Activated CD8-positive, alpha-beta T cell treated with anti-CD3 and anti-CD28 coated beads for 36 hours (primary cell): ENCODE data around the gene ACER3. TPM values are rescaled to one million over a fixed set of nuclear protein-coding genes. Genes with fewer than 3 reads are reported as not detected.
"Not testable (repeated sequence)": the region's sequence is repeated elsewhere in the genome, so short reads cannot be mapped to it uniquely, and the experiment has no call there.

ENCODE experiments used
- ATAC-seq: fragments of 200-7000 bp; cut with Tn5 transposase; one replicate; pipeline ENCODE4 v1.10.0; 2021; ENCODE audit warnings: mild to moderate bottlenecking, moderate library complexity
- CTCF ChIA-PET: fragments of 350-600 bp; sonication (Branson Sonifier 250); formaldehyde crosslinking; loops from one replicate; lab custom pipeline; 2021; ENCODE audit warnings: antibody characterized with exemption; lab: Charles Lee
- POLR2A ChIA-PET: fragments of 350-600 bp; sonication (Branson Sonifier 250); formaldehyde crosslinking; loops from one replicate; lab custom pipeline; 2021; ENCODE audit warnings: antibody characterized with exemption; lab: Charles Lee
- DNase-seq: peaks from one replicate; pipeline ENCODE4 v3.0.0-alpha.2; 2020
- H3K27ac Mint-ChIP-seq: one replicate; pipeline ENCODE4 v1.8.0; 2021; ENCODE audit warnings: mild to moderate bottlenecking, mixed read lengths
- H3K27me3 Mint-ChIP-seq: one replicate; pipeline ENCODE4 v1.8.0; 2021; ENCODE audit warnings: mixed read lengths
- H3K36me3 Mint-ChIP-seq: one replicate; pipeline ENCODE4 v1.8.0; 2021; ENCODE audit warnings: low read depth, mixed read lengths
- H3K4me1 Mint-ChIP-seq: one replicate; pipeline ENCODE4 v1.8.0; 2021; ENCODE audit warnings: low read depth, mixed read lengths
- H3K4me3 Mint-ChIP-seq: one replicate; pipeline ENCODE4 v1.8.0; 2021; ENCODE audit warnings: mild to moderate bottlenecking, moderate library complexity, mixed read lengths
- H3K9me3 Mint-ChIP-seq: one replicate; pipeline ENCODE4 v1.8.0; 2021; ENCODE audit warnings: mixed read lengths
- CTCF ChIP-seq: fragments of 200-600 bp; IDR thresholded peaks from one replicate; pipeline ENCODE4 v1.8.0; 2022; ENCODE audit warnings: antibody characterized with exemption, mild to moderate bottlenecking
- intact Hi-C: fragments of 100-400 bp; cut with micrococcal nuclease; formaldehyde crosslinking; loops from one replicate; pipeline ENCODE4 v1.10.0; 2022
- total RNA-seq, 2 experiments: library from RNA; stranded (reverse); gene quantifications; one replicate each; pipeline ENCODE4 v1.2.3, GENCODE V29; 2021

ACER3 gene
- total RNA-seq, 2 experiments from 2014 or later = 10.0 to 10.2 TPM

- Mint-ChIP-seq H3K27me3 (no peaks in the 10 kb centered on the region), H3K4me1 (peaks cover 16% of the 10 kb centered on the region), H3K9me3 (no peaks in the 10 kb centered on the region), H3K4me3 (no peak overlapping the region), H3K27ac (no peak overlapping the region), H3K36me3 (no peaks in the 10 kb centered on the region)
- DNase-seq (no peak), ATAC-seq (no peak)
- no peak for TF ChIP-seq CTCF
- POLR2A ChIA-PET = no interaction called here
- CTCF ChIA-PET = no interaction called here
- intact Hi-C loops = no loop called here
Observed at GRCh38 chr11:76857781-76858410, 2.8 kb upstream of the ACER3 start.

GRCh38 chr11:76859708-76860227 lies 950 bp upstream of the ACER3 start:
- TF ChIP-seq CTCF = no peak
- intact Hi-C loops = no loop called here
- H3K4me3 Mint-ChIP-seq = peak overlapping the region; percentile 74
- ChIA-PET POLR2A (no interaction called here), CTCF (interaction anchor here (1.3 to 2.4 kb wide), 2 partner anchors 58 to 60 kb away, joined by 8 to 9 read pairs; no protein-coding TSS in a partner anchor)
- H3K27me3 Mint-ChIP-seq = no peaks in the 10 kb centered on the region
- peaks cover 20% of the 10 kb centered on the region for H3K4me1 Mint-ChIP-seq
- H3K9me3 Mint-ChIP-seq = no peaks in the 10 kb centered on the region
- no peak for DNase-seq
- no peak for ATAC-seq
- H3K36me3 Mint-ChIP-seq = no peaks in the 10 kb centered on the region
- H3K27ac Mint-ChIP-seq = peak overlapping the region; percentile 73

DNA sequence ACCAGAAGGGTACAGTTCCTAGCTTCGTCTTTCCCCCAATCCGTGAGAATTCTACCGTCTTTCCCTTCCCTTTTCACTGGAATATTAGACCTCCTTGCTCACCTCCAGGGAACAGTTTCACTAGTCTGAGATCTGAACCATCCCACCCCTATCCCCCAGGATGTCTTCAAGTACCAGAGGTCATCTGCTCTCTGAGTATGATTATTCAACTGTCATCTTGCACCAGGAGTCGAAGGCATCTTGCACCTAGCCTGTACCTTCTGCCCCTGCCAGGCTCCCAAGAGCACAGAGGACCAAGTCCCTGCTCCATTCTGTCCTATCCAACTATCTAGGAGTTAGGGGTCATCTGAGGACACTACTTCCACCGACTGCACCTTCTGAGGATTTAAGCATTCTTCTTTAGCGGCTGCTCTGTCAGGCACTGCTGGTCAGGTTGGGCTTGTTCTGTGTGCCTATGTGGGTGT lies 804 bp downstream of the ACER3 start:
- ATAC-seq = no peak
- TF ChIP-seq CTCF = no peak
- ChIA-PET CTCF (interaction anchor here (1.3 to 2.4 kb wide), 2 partner anchors 52 to 58 kb away, joined by 3 to 9 read pairs; no protein-coding TSS in a partner anchor), POLR2A (no interaction called here)
- intact Hi-C loops = no loop called here
- DNase-seq = no peak
- Mint-ChIP-seq H3K4me1 (peaks cover 18% of the 10 kb centered on the region), H3K4me3 (peak overlapping the region; percentile 88), H3K27ac (peak overlapping the region; percentile 76), H3K27me3 (no peaks in the 10 kb centered on the region), H3K36me3 (no peaks in the 10 kb centered on the region), H3K9me3 (no peaks in the 10 kb centered on the region)

DNA sequence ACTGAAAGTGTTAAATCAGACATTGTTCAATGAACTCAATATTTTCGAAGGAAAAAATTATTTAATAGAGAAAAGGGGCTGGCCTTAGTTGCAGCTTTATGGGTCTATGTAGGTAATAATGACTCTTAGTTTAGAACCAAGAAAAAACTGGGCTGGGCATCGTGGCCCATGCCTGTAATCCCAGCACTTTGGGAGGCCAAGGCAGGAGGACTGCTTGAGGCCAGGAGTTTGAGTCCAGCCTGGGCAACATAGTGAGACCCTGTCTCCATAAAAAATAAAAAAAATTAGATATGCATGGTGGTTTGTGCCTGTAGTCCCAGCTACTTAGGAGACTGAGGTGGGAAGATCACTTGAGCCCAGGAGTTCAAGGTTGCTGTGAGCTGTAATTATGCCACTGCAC lies 2.1 kb downstream of the ACER3 start:
- intact Hi-C loops, ATAC-seq, H3K27me3 Mint-ChIP-seq, H3K9me3 Mint-ChIP-seq, DNase-seq, H3K27ac Mint-ChIP-seq, H3K36me3 Mint-ChIP-seq, H3K4me3 Mint-ChIP-seq: not testable (repeated sequence)
- ChIA-PET CTCF (interaction anchor here (1.1 to 1.6 kb wide), 3 partner anchors 56 to 141 kb away, joined by 3 to 8 read pairs (median 3); no protein-coding TSS in a partner anchor), POLR2A (interaction anchor here (1.0 kb wide), 1 partner anchor 57 kb away, joined by 3 read pairs; no protein-coding TSS in a partner anchor)
- peaks cover 18% of the 10 kb centered on the region for H3K4me1 Mint-ChIP-seq

DNA sequence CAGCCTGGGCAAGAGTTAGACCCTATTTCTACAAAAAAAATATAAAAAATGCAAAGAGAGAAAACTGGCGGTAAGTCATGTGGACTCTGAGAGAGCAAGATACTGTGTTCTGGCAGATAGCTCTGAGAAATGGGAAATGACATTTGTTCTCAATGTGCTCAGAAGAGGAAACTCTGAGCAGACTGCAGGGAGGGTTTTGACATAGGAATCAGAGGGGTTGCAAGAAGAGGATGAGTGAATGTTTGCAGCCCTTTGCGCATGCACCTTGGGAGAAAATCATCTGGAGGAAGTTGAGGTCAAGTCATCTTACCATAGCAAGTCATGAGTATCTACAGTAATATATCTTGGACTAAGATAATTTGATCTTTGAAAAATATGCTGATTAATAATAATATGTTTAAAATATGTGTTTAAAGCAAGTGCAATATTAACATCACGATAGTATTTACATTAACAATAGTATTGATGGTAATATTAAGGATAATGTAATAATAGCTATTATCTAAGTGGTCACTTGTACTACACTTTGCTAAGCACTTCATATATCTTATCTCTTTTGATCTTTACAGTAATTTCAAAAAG lies 2.6 kb downstream of the ACER3 start:
- no peak for DNase-seq
- no peaks in the 10 kb centered on the region for H3K36me3 Mint-ChIP-seq
- no peak overlapping the region for H3K4me3 Mint-ChIP-seq
- peaks cover 18% of the 10 kb centered on the region for H3K4me1 Mint-ChIP-seq
- no peaks in the 10 kb centered on the region for H3K27me3 Mint-ChIP-seq
- H3K9me3 Mint-ChIP-seq = no peaks in the 10 kb centered on the region
- intact Hi-C loops = no loop called here
- no peak for TF ChIP-seq CTCF
- no peak overlapping the region for H3K27ac Mint-ChIP-seq
- POLR2A ChIA-PET = interaction anchor here (1.0 kb wide), 1 partner anchor 57 kb away, joined by 3 read pairs; no protein-coding TSS in a partner anchor
- CTCF ChIA-PET = interaction anchor here (0.9 to 1.6 kb wide), 4 partner anchors 11 to 141 kb away, joined by 3 to 8 read pairs (median 3); no protein-coding TSS in a partner anchor
- ATAC-seq = no peak
